ENCODE measurements around the gene RABL3. TPM values are rescaled to one million over a fixed set of nuclear protein-coding genes. Genes with fewer than 3 reads are reported as not detected.

RABL3 gene

Small RNA genes lying within 50 kb of the gene (small RNA-seq; reads per million reads assigned to genes)
- gene MTCO1P29 (ENCODE audit: low read depth): not detected
- not detected for gene MTCO2P29 (ENCODE audit: low read depth)
